GM23338 (cell line): ENCODE results near the gene FTO. TPM values are rescaled to one million over a fixed set of nuclear protein-coding genes. Genes with fewer than 3 reads are reported as not detected.

Experiments used
- CREB1 ChIP-seq: fragments of 250-450 bp; sonication (Bioruptor Pico); IDR thresholded peaks from 2 replicates; pipeline ENCODE4 v1.5.0; 2020; ENCODE audit warnings: low read depth, mild to moderate bottlenecking, moderate library complexity
- EZH2 ChIP-seq: fragments of 200-600 bp; sonication (generic); IDR thresholded peaks from one replicate; pipeline ENCODE4 v1.8.0; 2017; ENCODE audit warnings: antibody characterized with exemption, mild to moderate bottlenecking, low read depth; ENCODE audit not compliant: unreplicated experiment
- EZH2phosphoT487 ChIP-seq: fragments of 200-600 bp; sonication (generic); IDR thresholded peaks from one replicate; pipeline ENCODE4 v1.8.1; 2018; ENCODE audit warnings: antibody characterized with exemption; ENCODE audit not compliant: unreplicated experiment
- JUNB ChIP-seq: IDR thresholded peaks from one replicate; pipeline ENCODE4 v1.6.1; 2016; ENCODE audit warnings: antibody characterized with exemption; ENCODE audit not compliant: unreplicated experiment
- NANOG ChIP-seq: IDR thresholded peaks from 2 replicates; pipeline ENCODE4 v1.6.1; 2016; ENCODE audit warnings: antibody characterized with exemption, borderline replicate concordance
- POLR2AphosphoS5 ChIP-seq: IDR thresholded peaks from 2 replicates; pipeline ENCODE4 v1.6.1; 2016; ENCODE audit warnings: antibody characterized with exemption, low read depth
- STAT1 ChIP-seq: IDR thresholded peaks from one replicate; pipeline ENCODE4 v1.6.1; 2016; ENCODE audit warnings: antibody characterized with exemption; ENCODE audit not compliant: unreplicated experiment
- ZNF331 ChIP-seq: fragments of 250-450 bp; sonication (Bioruptor Pico); IDR thresholded peaks from 2 replicates; pipeline ENCODE4 v1.5.0; 2020; ENCODE audit warnings: low read depth, mild to moderate bottlenecking, moderate library complexity
- polyA plus RNA-seq: library from polyadenylated mRNA; unstranded; fragments of >200 nt; fragmentation: Nextera tagmentation; extraction: Ambion mirVana; gene quantifications from 2 replicates; pipeline ENCODE4 v1.2.1, GENCODE V29; 2016
- total RNA-seq: library from RNA; depleted of rRNA; stranded (reverse); fragments of >200 nt; shearing (Covaris generic); gene quantifications from 2 replicates; pipeline ENCODE4 v1.2.3, GENCODE V29; 2014
- TF ChIP-seq, protein P1 (sequence below), 2 experiments: fragments of 200-600 bp in 1 of 2; sonication (generic) in 1 of 2; conservative IDR thresholded peaks; 2 replicates each; pipeline versions ENCODE4 v1.5.1 to v1.6.1; 2016 to 2017; ENCODE audit warnings: antibody characterized with exemption in 2 of 2, low read depth in 2 of 2, mild to moderate bottlenecking in 2 of 2, moderate library complexity in 1 of 2
- TF ChIP-seq, protein P2 (sequence below): IDR thresholded peaks from one replicate; pipeline ENCODE4 v1.6.1; 2018; ENCODE audit warnings: antibody characterized with exemption; ENCODE audit not compliant: unreplicated experiment
- TF ChIP-seq, protein P3 (sequence below): IDR thresholded peaks from 2 replicates; pipeline ENCODE4 v1.6.1; 2016; ENCODE audit warnings: antibody characterized with exemption

The FTO gene
- total and polyA plus RNA-seq, 2 experiments from 2014 or later = 17.7 to 69.6 TPM

DNA sequence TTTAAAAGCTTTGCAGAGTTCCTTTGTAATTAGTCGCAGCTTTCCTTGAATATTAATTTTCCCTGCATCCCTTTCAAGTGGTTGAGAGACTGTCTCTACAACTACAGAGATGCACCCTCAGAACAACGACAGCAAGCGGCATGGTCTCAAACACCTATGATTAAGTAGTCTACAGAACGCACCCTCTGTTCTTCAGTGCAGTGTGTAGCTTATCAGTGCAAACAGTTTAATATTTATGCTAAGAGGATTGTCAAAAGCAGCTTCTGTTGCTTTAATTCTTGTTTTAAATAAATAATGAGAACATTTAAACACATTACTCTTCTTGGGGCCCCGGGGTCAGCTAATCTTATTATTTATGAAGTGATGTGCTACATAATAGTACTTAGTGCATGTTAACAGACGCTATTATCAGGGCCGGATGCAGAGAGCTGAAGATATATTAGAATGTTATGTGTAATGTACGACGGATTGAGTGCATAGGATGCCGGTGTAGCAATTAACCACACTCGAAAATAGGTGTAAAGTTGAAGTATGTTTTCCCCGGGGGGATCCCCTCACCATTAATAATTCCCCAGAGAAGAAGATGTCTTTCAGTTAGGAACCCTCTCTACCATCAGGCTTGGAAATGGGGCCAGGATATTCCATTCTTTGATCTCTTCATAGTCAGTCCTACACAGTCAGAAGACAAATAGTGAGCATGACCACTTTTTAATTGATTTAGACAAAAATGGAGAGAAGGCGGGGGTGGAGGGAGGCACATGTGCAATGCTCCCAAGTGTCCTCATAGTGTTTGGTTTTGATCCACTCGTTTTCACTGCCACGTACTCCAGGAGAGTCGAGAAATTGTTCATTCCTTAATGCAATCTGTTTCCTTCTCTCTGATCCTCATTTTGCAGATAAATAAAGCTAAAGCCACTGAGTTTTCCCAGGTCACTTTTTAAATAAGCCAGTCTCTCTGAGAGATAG, 406.3 kb downstream of the FTO start (continued):
- TF ChIP-seq, protein P1, sequence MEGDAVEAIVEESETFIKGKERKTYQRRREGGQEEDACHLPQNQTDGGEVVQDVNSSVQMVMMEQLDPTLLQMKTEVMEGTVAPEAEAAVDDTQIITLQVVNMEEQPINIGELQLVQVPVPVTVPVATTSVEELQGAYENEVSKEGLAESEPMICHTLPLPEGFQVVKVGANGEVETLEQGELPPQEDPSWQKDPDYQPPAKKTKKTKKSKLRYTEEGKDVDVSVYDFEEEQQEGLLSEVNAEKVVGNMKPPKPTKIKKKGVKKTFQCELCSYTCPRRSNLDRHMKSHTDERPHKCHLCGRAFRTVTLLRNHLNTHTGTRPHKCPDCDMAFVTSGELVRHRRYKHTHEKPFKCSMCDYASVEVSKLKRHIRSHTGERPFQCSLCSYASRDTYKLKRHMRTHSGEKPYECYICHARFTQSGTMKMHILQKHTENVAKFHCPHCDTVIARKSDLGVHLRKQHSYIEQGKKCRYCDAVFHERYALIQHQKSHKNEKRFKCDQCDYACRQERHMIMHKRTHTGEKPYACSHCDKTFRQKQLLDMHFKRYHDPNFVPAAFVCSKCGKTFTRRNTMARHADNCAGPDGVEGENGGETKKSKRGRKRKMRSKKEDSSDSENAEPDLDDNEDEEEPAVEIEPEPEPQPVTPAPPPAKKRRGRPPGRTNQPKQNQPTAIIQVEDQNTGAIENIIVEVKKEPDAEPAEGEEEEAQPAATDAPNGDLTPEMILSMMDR (conservative IDR thresholded peaks at IDR 0.05; ENCODE audit: low read depth in 2 of 2) = no peak
- TF ChIP-seq POLR2AphosphoS5 (no peak), NANOG (no peak), EZH2phosphoT487 (no peak), EZH2 (no peak), JUNB (no peak), STAT1 (no peak), CREB1 (CRISPR knock-in tag) (no peak), ZNF331 (CRISPR knock-in tag) (no peak)
- TF ChIP-seq, protein P2, sequence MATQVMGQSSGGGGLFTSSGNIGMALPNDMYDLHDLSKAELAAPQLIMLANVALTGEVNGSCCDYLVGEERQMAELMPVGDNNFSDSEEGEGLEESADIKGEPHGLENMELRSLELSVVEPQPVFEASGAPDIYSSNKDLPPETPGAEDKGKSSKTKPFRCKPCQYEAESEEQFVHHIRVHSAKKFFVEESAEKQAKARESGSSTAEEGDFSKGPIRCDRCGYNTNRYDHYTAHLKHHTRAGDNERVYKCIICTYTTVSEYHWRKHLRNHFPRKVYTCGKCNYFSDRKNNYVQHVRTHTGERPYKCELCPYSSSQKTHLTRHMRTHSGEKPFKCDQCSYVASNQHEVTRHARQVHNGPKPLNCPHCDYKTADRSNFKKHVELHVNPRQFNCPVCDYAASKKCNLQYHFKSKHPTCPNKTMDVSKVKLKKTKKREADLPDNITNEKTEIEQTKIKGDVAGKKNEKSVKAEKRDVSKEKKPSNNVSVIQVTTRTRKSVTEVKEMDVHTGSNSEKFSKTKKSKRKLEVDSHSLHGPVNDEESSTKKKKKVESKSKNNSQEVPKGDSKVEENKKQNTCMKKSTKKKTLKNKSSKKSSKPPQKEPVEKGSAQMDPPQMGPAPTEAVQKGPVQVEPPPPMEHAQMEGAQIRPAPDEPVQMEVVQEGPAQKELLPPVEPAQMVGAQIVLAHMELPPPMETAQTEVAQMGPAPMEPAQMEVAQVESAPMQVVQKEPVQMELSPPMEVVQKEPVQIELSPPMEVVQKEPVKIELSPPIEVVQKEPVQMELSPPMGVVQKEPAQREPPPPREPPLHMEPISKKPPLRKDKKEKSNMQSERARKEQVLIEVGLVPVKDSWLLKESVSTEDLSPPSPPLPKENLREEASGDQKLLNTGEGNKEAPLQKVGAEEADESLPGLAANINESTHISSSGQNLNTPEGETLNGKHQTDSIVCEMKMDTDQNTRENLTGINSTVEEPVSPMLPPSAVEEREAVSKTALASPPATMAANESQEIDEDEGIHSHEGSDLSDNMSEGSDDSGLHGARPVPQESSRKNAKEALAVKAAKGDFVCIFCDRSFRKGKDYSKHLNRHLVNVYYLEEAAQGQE = no peak
- TF ChIP-seq, protein P3, sequence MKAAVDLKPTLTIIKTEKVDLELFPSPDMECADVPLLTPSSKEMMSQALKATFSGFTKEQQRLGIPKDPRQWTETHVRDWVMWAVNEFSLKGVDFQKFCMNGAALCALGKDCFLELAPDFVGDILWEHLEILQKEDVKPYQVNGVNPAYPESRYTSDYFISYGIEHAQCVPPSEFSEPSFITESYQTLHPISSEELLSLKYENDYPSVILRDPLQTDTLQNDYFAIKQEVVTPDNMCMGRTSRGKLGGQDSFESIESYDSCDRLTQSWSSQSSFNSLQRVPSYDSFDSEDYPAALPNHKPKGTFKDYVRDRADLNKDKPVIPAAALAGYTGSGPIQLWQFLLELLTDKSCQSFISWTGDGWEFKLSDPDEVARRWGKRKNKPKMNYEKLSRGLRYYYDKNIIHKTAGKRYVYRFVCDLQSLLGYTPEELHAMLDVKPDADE = no peak
